DOHH2 (cell line): ENCODE measurements around the gene NXT2.

Experiments used
- EZH2phosphoT487 ChIP-seq: fragments of 200-600 bp; sonication (generic); IDR thresholded peaks from 2 replicates; pipeline ENCODE4 v1.6.1; 2017; ENCODE audit warnings: borderline replicate concordance, mild to moderate bottlenecking, antibody characterized with exemption, low read length, moderate library complexity, mixed read lengths
- TF ChIP-seq, protein P1 (sequence below): fragments of 200-600 bp; sonication (generic); IDR thresholded peaks from one replicate; pipeline ENCODE4 v1.5.1; 2014; ENCODE audit warnings: antibody characterized with exemption, mild to moderate bottlenecking, low read depth, low read length; ENCODE audit not compliant: poor library complexity, severe bottlenecking

DNA sequence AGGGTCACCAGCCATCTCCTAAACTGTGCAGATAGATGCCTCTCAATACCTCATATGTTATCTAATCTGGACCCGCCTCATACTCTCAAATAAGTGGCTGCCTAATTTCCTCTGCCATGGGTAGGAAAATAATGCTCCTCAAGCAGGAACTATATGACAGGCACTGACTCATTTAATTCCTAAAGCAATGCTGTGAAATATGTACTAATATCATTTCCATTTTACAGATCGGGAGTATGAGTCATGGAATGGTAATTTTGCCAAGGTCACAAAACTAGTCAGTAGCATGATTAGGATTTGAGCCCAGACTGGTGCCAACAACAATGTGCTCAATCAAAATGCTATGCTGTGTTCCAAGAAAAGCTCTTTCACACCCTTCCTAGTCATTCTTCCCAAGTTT is 3.0 kb upstream of the NXT2 start:
- TF ChIP-seq, protein P1, sequence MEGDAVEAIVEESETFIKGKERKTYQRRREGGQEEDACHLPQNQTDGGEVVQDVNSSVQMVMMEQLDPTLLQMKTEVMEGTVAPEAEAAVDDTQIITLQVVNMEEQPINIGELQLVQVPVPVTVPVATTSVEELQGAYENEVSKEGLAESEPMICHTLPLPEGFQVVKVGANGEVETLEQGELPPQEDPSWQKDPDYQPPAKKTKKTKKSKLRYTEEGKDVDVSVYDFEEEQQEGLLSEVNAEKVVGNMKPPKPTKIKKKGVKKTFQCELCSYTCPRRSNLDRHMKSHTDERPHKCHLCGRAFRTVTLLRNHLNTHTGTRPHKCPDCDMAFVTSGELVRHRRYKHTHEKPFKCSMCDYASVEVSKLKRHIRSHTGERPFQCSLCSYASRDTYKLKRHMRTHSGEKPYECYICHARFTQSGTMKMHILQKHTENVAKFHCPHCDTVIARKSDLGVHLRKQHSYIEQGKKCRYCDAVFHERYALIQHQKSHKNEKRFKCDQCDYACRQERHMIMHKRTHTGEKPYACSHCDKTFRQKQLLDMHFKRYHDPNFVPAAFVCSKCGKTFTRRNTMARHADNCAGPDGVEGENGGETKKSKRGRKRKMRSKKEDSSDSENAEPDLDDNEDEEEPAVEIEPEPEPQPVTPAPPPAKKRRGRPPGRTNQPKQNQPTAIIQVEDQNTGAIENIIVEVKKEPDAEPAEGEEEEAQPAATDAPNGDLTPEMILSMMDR: no peak
- no peak for TF ChIP-seq EZH2phosphoT487
